ES-I3 (cell line): ENCODE measurements around the gene MALAT1.
A peak's percentile ranks its signal among the peaks of the same experiment; 100 is the strongest.
"Not testable (repeated sequence)": the region's sequence is repeated elsewhere in the genome, so short reads cannot be mapped to it uniquely, and the experiment has no call there.

Experiments used
- H3K36me3 ChIP-seq: 2 replicates; pipeline ENCODE4 v1.6.1; 2013; ENCODE audit warnings: mild to moderate bottlenecking, low read length, control low read depth, moderate library complexity; ENCODE audit not compliant: insufficient read depth
- H3K4me1 ChIP-seq: 2 replicates; pipeline ENCODE4 v1.6.1; 2013; ENCODE audit warnings: mild to moderate bottlenecking, control low read depth, low read length; ENCODE audit not compliant: insufficient read depth
- H3K9ac ChIP-seq: 2 replicates; pipeline ENCODE4 v1.6.1; 2013; ENCODE audit warnings: low read depth, mild to moderate bottlenecking, low read length, moderate library complexity
- H3K9me3 ChIP-seq: 2 replicates; pipeline ENCODE4 v1.6.1; 2013; ENCODE audit warnings: mild to moderate bottlenecking, low read length, moderate library complexity; ENCODE audit not compliant: control insufficient read depth, insufficient read depth

MALAT1 gene

DNA sequence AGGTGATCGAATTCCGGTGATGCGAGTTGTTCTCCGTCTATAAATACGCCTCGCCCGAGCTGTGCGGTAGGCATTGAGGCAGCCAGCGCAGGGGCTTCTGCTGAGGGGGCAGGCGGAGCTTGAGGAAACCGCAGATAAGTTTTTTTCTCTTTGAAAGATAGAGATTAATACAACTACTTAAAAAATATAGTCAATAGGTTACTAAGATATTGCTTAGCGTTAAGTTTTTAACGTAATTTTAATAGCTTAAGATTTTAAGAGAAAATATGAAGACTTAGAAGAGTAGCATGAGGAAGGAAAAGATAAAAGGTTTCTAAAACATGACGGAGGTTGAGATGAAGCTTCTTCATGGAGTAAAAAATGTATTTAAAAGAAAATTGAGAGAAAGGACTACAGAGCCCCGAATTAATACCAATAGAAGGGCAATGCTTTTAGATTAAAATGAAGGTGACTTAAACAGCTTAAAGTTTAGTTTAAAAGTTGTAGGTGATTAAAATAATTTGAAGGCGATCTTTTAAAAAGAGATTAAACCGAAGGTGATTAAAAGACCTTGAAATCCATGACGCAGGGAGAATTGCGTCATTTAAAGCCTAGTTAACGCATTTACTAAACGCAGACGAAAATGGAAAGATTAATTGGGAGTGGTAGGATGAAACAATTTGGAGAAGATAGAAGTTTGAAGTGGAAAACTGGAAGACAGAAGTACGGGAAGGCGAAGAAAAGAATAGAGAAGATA lies at the start of gene MALAT1:
Gene MALAT1 (plus strand): TSS at position 69 of the 736 bp plus-strand sequence.
- no peaks in the 10 kb centered on the region; the same call in 1 of the 2 replicates for H3K9me3 ChIP-seq
- peak within 1 kb of the TSS; percentile 100 for H3K9ac ChIP-seq
- peaks cover 14% of the 10 kb centered on the region; the same call in 1 of the 2 replicates for H3K4me1 ChIP-seq
- peaks cover 40% of the 10 kb centered on the region for H3K36me3 ChIP-seq

DNA sequence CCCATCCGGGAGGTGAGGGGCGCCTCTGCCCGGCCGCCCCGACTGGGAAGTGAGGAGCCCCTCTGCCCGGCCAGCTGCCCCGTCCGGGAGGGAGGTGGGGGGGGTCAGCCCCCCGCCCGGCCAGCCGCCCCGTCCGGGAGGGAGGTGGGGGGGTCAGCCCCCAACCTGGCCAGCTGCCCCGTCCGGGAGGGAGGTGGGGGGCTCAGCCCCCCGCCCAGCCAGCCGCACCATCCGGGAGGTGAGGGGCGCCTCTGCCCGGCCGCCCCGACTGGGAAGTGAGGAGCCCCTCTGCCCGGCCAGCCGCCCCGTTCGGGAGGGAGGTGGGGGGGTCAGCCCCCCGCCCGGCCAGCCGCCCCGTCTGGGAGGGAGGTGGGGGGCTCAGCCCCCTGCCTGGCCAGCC lies 47.5 kb upstream of the MALAT1 start:
- not testable (repeated sequence) for H3K4me1 ChIP-seq, H3K36me3 ChIP-seq, H3K9me3 ChIP-seq, H3K9ac ChIP-seq

DNA sequence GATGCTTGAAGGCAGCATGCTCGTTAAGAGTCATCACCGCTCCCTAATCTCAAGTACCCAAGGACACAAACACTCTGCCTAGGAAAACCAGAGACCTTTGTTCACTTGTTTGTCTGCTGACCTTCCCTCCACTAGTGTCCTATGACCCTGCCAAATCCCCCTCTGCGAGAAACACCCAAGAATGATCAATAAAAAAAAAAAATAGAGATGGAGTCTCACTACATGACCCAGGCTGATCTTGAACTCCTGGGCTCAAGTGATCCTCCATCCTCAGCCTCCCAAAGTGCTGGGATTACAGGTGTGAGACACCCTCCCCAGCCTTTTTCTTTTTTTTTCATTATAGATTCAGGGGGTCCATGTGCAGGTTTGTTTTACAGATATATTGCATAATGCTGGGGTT lies 46.6 kb upstream of the MALAT1 start:
- H3K9ac ChIP-seq, H3K36me3 ChIP-seq, H3K4me1 ChIP-seq, H3K9me3 ChIP-seq: not testable (repeated sequence)

DNA sequence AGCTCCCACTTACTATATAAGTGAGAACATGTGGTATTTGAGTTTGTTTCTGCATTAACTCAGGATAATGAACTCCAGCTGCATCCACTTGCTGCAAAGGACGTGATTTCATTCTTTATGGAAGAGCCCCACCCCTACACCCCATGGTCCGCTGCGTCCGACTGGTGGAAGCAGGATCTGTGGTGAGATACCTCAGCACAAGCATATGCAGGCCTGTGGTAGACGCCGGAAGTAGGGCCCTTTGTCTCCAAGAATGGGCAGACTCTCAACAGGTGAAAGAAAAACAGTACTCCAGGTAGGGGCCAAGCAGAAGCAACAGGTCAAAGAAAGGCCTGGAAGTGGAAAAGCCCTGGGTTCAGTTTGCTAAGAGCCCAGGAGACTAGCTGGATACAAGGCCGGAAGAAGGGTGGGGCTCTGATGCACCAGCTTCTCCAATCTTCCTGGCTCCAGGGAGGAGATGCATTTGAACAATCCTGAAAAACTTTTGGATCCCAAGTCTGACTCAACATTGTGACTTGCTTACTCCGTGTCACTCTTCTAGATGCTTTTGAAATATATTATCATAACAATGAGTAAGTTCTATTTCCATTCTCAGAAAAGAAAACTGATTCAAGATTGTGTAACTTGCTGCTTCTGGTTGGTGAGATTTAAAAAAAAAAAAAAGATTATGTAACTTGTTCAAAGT lies 45.9 kb upstream of the MALAT1 start:
- Histone ChIP-seq H3K4me1 (no peaks in the 10 kb centered on the region), H3K36me3 (no peaks in the 10 kb centered on the region), H3K9me3 (no peaks in the 10 kb centered on the region), H3K9ac (no peak overlapping the region)

- Histone ChIP-seq H3K4me1 (peaks cover 3% of the 10 kb centered on the region; the same call in 1 of the 2 replicates), H3K9me3 (no peaks in the 10 kb centered on the region), H3K9ac (no peak overlapping the region), H3K36me3 (no peaks in the 10 kb centered on the region)
Observed at GRCh38 chr11:65454311-65454695, 44.5 kb upstream of the MALAT1 start.

DNA sequence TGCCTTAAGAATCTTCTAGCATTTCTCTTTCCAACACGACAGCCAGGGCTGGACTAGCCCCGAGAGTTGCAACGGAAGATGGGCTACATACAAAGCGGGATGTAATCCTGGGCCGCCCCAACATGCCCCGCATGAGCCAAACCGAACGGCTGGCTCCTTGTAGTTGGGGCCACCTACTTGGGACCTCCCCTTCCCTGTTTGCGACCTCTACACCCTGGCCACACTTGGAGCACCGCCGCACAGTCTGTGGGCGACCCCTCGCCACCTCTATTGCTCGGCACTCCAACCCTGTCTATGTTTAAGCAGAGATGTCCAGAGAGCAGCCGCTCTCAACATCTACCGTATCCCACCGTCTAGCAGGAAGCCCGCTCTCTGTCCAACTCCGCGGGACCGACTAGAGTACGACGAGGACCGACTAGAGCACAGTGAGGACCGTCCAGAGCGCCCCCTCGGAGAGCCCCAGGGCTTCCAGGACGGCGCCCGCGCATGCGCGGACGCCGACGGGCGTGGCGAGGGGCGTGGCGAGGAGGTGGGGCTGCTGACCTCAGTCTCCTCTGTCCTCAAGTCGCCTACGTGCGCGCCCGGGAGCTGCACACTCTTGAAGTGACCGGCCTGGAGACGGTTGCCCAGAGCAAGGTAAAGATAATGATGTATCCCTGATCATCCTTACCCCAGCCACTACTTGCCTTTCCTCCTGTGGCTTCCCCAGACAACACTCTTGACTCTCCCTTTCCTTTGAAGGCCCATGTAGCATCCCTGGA lies 44.0 kb upstream of the MALAT1 start:
- Histone ChIP-seq H3K9me3 (no peaks in the 10 kb centered on the region), H3K36me3 (no peaks in the 10 kb centered on the region), H3K9ac (peak overlapping the region; percentile 22; the same call in 1 of the 2 replicates), H3K4me1 (peaks cover 3% of the 10 kb centered on the region; the same call in 1 of the 2 replicates)

GRCh38 chr11:65456418-65456817 lies 42.4 kb upstream of the MALAT1 start:
- H3K9me3 ChIP-seq: no peaks in the 10 kb centered on the region
- no peak overlapping the region for H3K9ac ChIP-seq
- H3K36me3 ChIP-seq: no peaks in the 10 kb centered on the region
- peaks cover 3% of the 10 kb centered on the region; the same call in 1 of the 2 replicates for H3K4me1 ChIP-seq

GRCh38 chr11:65459552-65459951 lies 39.3 kb upstream of the MALAT1 start:
- Histone ChIP-seq H3K9me3 (no peaks in the 10 kb centered on the region), H3K36me3 (no peaks in the 10 kb centered on the region), H3K9ac (no peak overlapping the region), H3K4me1 (peaks cover 3% of the 10 kb centered on the region; the same call in 1 of the 2 replicates)

- not testable (repeated sequence) for H3K9ac ChIP-seq, H3K4me1 ChIP-seq
Observed at GRCh38 chr11:65465471-65465870, 33.4 kb upstream of the MALAT1 start.

DNA sequence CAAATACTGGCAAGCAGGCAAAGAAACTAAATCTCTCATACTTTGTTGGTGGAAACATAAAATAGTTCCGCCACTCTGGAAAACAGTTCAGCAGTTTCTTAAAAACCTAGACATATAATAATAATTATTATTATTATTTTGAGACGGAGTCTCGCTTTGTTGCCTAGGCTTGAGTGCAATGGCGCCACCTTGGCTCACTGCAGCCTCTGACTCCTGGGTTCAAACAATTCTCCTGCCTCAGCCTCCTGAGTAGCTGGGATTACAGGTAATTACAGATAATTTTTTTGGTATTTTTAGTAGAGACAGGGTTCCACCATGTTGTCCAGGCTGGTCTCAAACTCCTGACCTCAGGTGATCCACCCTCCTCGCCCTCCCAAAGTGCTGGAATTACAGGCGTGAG lies 31.5 kb upstream of the MALAT1 start:
- H3K9ac ChIP-seq, H3K9me3 ChIP-seq, H3K36me3 ChIP-seq, H3K4me1 ChIP-seq: not testable (repeated sequence)

More at GRCh38 chr11:65465471-65465870, 33.4 kb upstream of the MALAT1 start:
- not testable (repeated sequence) for H3K36me3 ChIP-seq, H3K9me3 ChIP-seq

GRCh38 chr11:65468874-65469333 lies 29.9 kb upstream of the MALAT1 start:
- no peaks in the 10 kb centered on the region for H3K36me3 ChIP-seq
- peaks cover 8% of the 10 kb centered on the region; the same call in 1 of the 2 replicates for H3K4me1 ChIP-seq
- no peak overlapping the region for H3K9ac ChIP-seq
- H3K9me3 ChIP-seq: no peaks in the 10 kb centered on the region

DNA sequence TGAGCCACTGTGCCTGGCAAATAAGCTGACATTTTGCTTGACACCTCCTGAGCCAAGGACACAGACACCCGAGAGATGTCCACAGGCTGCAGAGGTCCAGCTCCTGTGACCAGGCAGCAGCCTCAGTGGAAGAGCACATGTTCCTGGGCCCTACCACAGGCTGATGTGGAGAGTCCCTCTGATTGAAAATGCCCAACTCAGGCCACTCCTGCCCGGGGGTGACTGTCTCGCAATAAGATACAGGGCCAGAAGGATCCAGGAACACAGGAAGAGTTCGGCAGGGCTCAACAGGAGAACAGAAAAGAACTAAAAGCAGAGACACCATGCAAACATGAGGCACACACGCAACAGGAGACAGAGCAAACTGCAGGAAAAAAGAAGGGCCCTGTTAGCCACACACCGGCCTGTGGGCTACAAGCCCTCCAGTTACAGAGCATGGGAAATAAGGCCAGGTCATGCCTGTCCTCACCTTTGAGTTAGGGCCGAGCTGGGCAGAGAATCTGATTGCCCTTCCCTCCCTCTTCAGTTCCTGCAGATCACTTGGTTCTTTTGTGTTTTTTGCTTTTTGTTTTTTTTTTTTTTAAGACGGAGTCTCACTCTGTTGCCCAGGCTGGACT lies 28.3 kb upstream of the MALAT1 start:
- H3K4me1 ChIP-seq: peaks cover 8% of the 10 kb centered on the region; the same call in 1 of the 2 replicates

DNA sequence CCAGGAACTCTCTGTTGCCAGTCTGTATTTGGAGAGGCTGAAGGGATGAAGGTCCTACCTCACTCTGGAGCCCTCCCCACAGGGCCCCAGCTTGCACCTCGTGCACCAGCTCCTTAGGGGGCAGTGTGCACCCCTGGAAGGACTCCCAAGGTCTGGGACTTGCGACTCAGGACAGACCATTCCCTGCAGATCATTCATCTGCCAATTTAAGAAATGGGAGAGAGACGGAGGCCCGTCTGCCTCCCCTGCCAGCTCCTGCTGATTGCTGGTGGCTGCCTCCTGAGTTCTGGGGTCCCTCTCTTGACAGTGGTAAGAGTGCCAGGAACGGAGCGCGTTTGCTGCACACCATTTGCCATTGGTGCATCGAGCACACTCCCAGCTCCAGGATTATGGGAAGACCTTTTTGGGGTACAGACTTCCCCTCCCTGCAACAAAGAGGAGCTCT lies 27.4 kb upstream of the MALAT1 start:
- Histone ChIP-seq H3K9me3 (no peaks in the 10 kb centered on the region), H3K9ac (no peak overlapping the region), H3K4me1 (peaks cover 8% of the 10 kb centered on the region; the same call in 1 of the 2 replicates), H3K36me3 (no peaks in the 10 kb centered on the region)

More for the DNA sequence above, 28.3 kb upstream of the MALAT1 start:
- Histone ChIP-seq H3K36me3 (no peaks in the 10 kb centered on the region), H3K9ac (no peak overlapping the region), H3K9me3 (no peaks in the 10 kb centered on the region)
